Measurements from ENCODE around the gene USB1. TPM values are rescaled to one million over a fixed set of nuclear protein-coding genes. Genes with fewer than 3 reads are reported as not detected.

USB1 gene
- total RNA-seq, 1 experiment from 2014 or later: 18.7 TPM

- H3K27me3 ChIP-seq (ENCODE audit: low read length): no peaks in the 10 kb centered on the region
- no peak overlapping the region for H2AFZ ChIP-seq (ENCODE audit: low read length)
- no peaks in the 10 kb centered on the region for H3K9me2 ChIP-seq (replicated peaks; ENCODE audit: low read length)
- H3K27ac ChIP-seq (ENCODE audit: low read length): no peak overlapping the region
- no peaks in the 10 kb centered on the region for H3K36me3 ChIP-seq (ENCODE audit: low read depth, low read length)
- BruUV-seq (replicated peaks): no TSS peak
- no peak overlapping the region for H3K4me2 ChIP-seq (ENCODE audit: low read length)
- ATAC-seq: no peak
- TF ChIP-seq EZH2phosphoT487 (IDR thresholded peaks at IDR 0.05; ENCODE audit: borderline replicate concordance, low read length) (no peak), CTCF (conservative IDR thresholded peaks at IDR 0.05; ENCODE audit: low read depth, low read length) (no peak), EZH2 (IDR thresholded peaks at IDR 0.05; ENCODE audit: low read length, unreplicated experiment) (no peak)
- H3K4me3 ChIP-seq (ENCODE audit: low read length): no peak overlapping the region
- intact Hi-C loops (cut with micrococcal nuclease): no loop called here
- no peaks in the 10 kb centered on the region for H3K79me2 ChIP-seq (ENCODE audit: low read length)
- POLR2A ChIA-PET (ENCODE audit: unreplicated experiment): no interaction called here
- H4K20me1 ChIP-seq (ENCODE audit: low read length): no peaks in the 10 kb centered on the region
- no peak overlapping the region for H3K9ac ChIP-seq (ENCODE audit: low read length)
- H3F3A ChIP-seq (ENCODE audit: low read length, unreplicated experiment): no peaks in the 10 kb centered on the region
- peaks cover 24% of the 10 kb centered on the region for H3K4me1 ChIP-seq (ENCODE audit: insufficient read depth, low read length)
- H3K9me3 ChIP-seq (ENCODE audit: low read length): no peaks in the 10 kb centered on the region
- no peak for DNase-seq
- CTCF ChIA-PET: no interaction called here
These were observed 5.3 kb upstream of the USB1 start for GRCh38 chr16:57995721-57996405.

- H3F3A ChIP-seq (ENCODE audit: low read length, unreplicated experiment): no peaks in the 10 kb centered on the region
- no peaks in the 10 kb centered on the region for H3K36me3 ChIP-seq (ENCODE audit: low read depth, low read length)
- no peak for TF ChIP-seq EZH2phosphoT487 (IDR thresholded peaks at IDR 0.05; ENCODE audit: borderline replicate concordance, low read length)
- no peak for TF ChIP-seq CTCF (conservative IDR thresholded peaks at IDR 0.05; ENCODE audit: low read depth, low read length)
- no peak for TF ChIP-seq EZH2 (IDR thresholded peaks at IDR 0.05; ENCODE audit: low read length, unreplicated experiment)
- H3K4me3 ChIP-seq (ENCODE audit: low read length): no peak overlapping the region
- H3K27ac ChIP-seq (ENCODE audit: low read length): no peak overlapping the region
- no peaks in the 10 kb centered on the region for H3K79me2 ChIP-seq (ENCODE audit: low read length)
- no TSS peak for BruUV-seq (replicated peaks)
- no peaks in the 10 kb centered on the region for H3K9me3 ChIP-seq (ENCODE audit: low read length)
- no peaks in the 10 kb centered on the region for H4K20me1 ChIP-seq (ENCODE audit: low read length)
- no peak for DNase-seq
- intact Hi-C loops (cut with micrococcal nuclease): no loop called here
- ATAC-seq: no peak
- no peaks in the 10 kb centered on the region for H3K27me3 ChIP-seq (ENCODE audit: low read length)
- CTCF ChIA-PET: no interaction called here
- H3K9ac ChIP-seq (ENCODE audit: low read length): no peak overlapping the region
- peaks cover 24% of the 10 kb centered on the region for H3K4me1 ChIP-seq (ENCODE audit: insufficient read depth, low read length)
- H3K9me2 ChIP-seq (replicated peaks; ENCODE audit: low read length): no peaks in the 10 kb centered on the region
- H3K4me2 ChIP-seq (ENCODE audit: low read length): no peak overlapping the region
- POLR2A ChIA-PET (ENCODE audit: unreplicated experiment): no interaction called here
- no peak overlapping the region for H2AFZ ChIP-seq (ENCODE audit: low read length)
These were observed 4.6 kb upstream of the USB1 start for GRCh38 chr16:57996406-57997175.

- H3K4me2 ChIP-seq (ENCODE audit: low read length): no peak overlapping the region
- no peaks in the 10 kb centered on the region for H3K36me3 ChIP-seq (ENCODE audit: low read depth, low read length)
- no peaks in the 10 kb centered on the region for H3K9me2 ChIP-seq (replicated peaks; ENCODE audit: low read length)
- TF ChIP-seq CTCF (conservative IDR thresholded peaks at IDR 0.05; ENCODE audit: low read depth, low read length) (no peak), EZH2phosphoT487 (IDR thresholded peaks at IDR 0.05; ENCODE audit: borderline replicate concordance, low read length) (no peak), EZH2 (IDR thresholded peaks at IDR 0.05; ENCODE audit: low read length, unreplicated experiment) (no peak)
- no peaks in the 10 kb centered on the region for H3K79me2 ChIP-seq (ENCODE audit: low read length)
- no peak overlapping the region for H3K4me3 ChIP-seq (ENCODE audit: low read length)
- H2AFZ ChIP-seq (ENCODE audit: low read length): no peak overlapping the region
- no peaks in the 10 kb centered on the region for H3K27me3 ChIP-seq (ENCODE audit: low read length)
- H3F3A ChIP-seq (ENCODE audit: low read length, unreplicated experiment): no peaks in the 10 kb centered on the region
- BruUV-seq (replicated peaks): no TSS peak
- no peak overlapping the region for H3K27ac ChIP-seq (ENCODE audit: low read length)
- no peak for ATAC-seq
- intact Hi-C loops (cut with micrococcal nuclease): no loop called here
- H3K4me1 ChIP-seq (ENCODE audit: insufficient read depth, low read length): peaks cover 24% of the 10 kb centered on the region
- H3K9me3 ChIP-seq (ENCODE audit: low read length): no peaks in the 10 kb centered on the region
- H4K20me1 ChIP-seq (ENCODE audit: low read length): no peaks in the 10 kb centered on the region
- no peak for DNase-seq
- ChIA-PET POLR2A (ENCODE audit: unreplicated experiment) (no interaction called here), CTCF (no interaction called here)
- no peak overlapping the region for H3K9ac ChIP-seq (ENCODE audit: low read length)
These were observed 4.1 kb upstream of the USB1 start for GRCh38 chr16:57997176-57997527.
